Measurements from ENCODE around the gene KRT82.

GRCh38 chr12:52413202-52413601 is 7.1 kb upstream of the KRT82 start:
- TF ChIP-seq EGR1 (IDR thresholded peaks at IDR 0.05; ENCODE audit: low read depth in 2 of 2) (no peak), JUND (IDR thresholded peaks at IDR 0.05) (no peak), CTCF (IDR thresholded peaks at IDR 0.05; ENCODE audit: low read depth, low read length, missing input control) (no peak), GABPA (IDR thresholded peaks at IDR 0.05 in 1 of 2, conservative IDR thresholded peaks at IDR 0.05 in 1 of 2) (no peak), RAD21 (IDR thresholded peaks at IDR 0.05) (no peak), YY1 (IDR thresholded peaks at IDR 0.05) (no peak), REST (IDR thresholded peaks at IDR 0.05) (no peak)

All from liver (tissue), 3 donors.